ENCODE measurements around the gene NAB2.

GRCh38 chr12:57135527-57136326 lies 46.8 kb downstream of the NAB2 start:
- TF ChIP-seq CTCF (IDR thresholded peaks at IDR 0.05; ENCODE audit: low read depth, low read length, missing input control) (no peak), EGR1 (IDR thresholded peaks at IDR 0.05; ENCODE audit: low read depth in 2 of 2) (no peak), MAX (IDR thresholded peaks at IDR 0.05) (no peak), SP1 (IDR thresholded peaks at IDR 0.05) (peak; percentile 18), REST (IDR thresholded peaks at IDR 0.05) (no peak), JUND (IDR thresholded peaks at IDR 0.05) (no peak), GABPA (IDR thresholded peaks at IDR 0.05 in 1 of 2, conservative IDR thresholded peaks at IDR 0.05 in 1 of 2) (no peak), RAD21 (IDR thresholded peaks at IDR 0.05) (no peak), TAF1 (conservative IDR thresholded peaks at IDR 0.05) (no peak), NR2F2 (IDR thresholded peaks at IDR 0.05) (no peak), ATF3 (IDR thresholded peaks at IDR 0.05) (no peak), ZBTB33 (IDR thresholded peaks at IDR 0.05) (no peak)

Measured in liver (tissue), 3 donors.